IMR-90 (cell line): ENCODE results near the gene LMNTD2. TPM values are rescaled to one million over a fixed set of nuclear protein-coding genes. Genes with fewer than 3 reads are reported as not detected.
A peak's percentile ranks its signal among the peaks of the same experiment; 100 is the strongest.

Experiments
- ATAC-seq: fragments of 200-7000 bp; cut with Tn5 transposase; 2 replicates; pipeline ENCODE4 v1.9.1; 2020; ENCODE audit warnings: low read depth, mild to moderate bottlenecking, moderate library complexity
- BruUV-seq: library from RNA; stranded (reverse); fragments of 400-500 nt; replicated peaks from 2 replicates; lab custom pipeline; 2021; lab: Mats Ljungman, UMichigan
- CTCF ChIA-PET: fragments of 300-600 bp; formaldehyde crosslinking; extraction: SDS; loops from one replicate; lab custom pipeline; 2021; ENCODE audit warnings: antibody characterized with exemption; lab: Yijun Ruan, JAX
- POLR2A ChIA-PET: fragments of 300-600 bp; sonication (Branson Sonifier 250); formaldehyde crosslinking; loops from one replicate; lab custom pipeline; 2022; ENCODE audit warnings: antibody characterized with exemption; ENCODE audit not compliant: unreplicated experiment; lab: Charles Lee
- DNase-seq: peaks from one replicate; pipeline ENCODE4 v3.0.0; 2013
- H2AFZ ChIP-seq: replicated peaks from 2 replicates; pipeline ENCODE3; 2013; ENCODE audit warnings: low read length, mild to moderate bottlenecking; ENCODE audit not compliant: poor library complexity
- H2AK5ac ChIP-seq: 2 replicates; pipeline ENCODE4 v1.6.1; 2013; ENCODE audit warnings: low read depth, low read length, inconsistent platforms
- H2AK9ac ChIP-seq: replicated peaks from 2 replicates; pipeline ENCODE3; 2013; ENCODE audit warnings: mild to moderate bottlenecking, low read depth, low read length, moderate library complexity; ENCODE audit not compliant: poor library complexity
- H2BK120ac ChIP-seq: 2 replicates; pipeline ENCODE4 v1.6.1; 2013; ENCODE audit warnings: low read depth, low read length, inconsistent platforms
- H2BK15ac ChIP-seq: 3 replicates; pipeline ENCODE4 v1.6.1; 2013; ENCODE audit warnings: low read depth, low read length, inconsistent platforms
- H2BK20ac ChIP-seq: 2 replicates; pipeline ENCODE4 v1.6.1; 2013; ENCODE audit warnings: low read depth, mild to moderate bottlenecking, inconsistent platforms, low read length, moderate library complexity
- H2BK5ac ChIP-seq: 2 replicates; pipeline ENCODE4 v1.6.1; 2013; ENCODE audit warnings: mild to moderate bottlenecking, low read depth, low read length, inconsistent platforms; ENCODE audit not compliant: poor library complexity, severe bottlenecking
- H3K14ac ChIP-seq: replicated peaks from 2 replicates; pipeline ENCODE4 v1.6.1; 2013; ENCODE audit warnings: low read depth, low read length, inconsistent platforms
- H3K18ac ChIP-seq: 2 replicates; pipeline ENCODE4 v1.6.1; 2013; ENCODE audit warnings: low read depth, low read length, control low read depth
- H3K23ac ChIP-seq: 2 replicates; pipeline ENCODE4 v1.6.1; 2013; ENCODE audit warnings: low read depth, low read length, inconsistent platforms
- H3K27ac ChIP-seq: 2 replicates; pipeline ENCODE4 v1.5.1; 2013; ENCODE audit warnings: mild to moderate bottlenecking, control low read depth, low read length; ENCODE audit not compliant: insufficient read depth
- H3K27me3 ChIP-seq: 2 replicates; pipeline ENCODE4 v1.6.1; 2013; ENCODE audit warnings: low read length; ENCODE audit not compliant: control insufficient read depth, insufficient read depth
- H3K36me3 ChIP-seq: 2 replicates; pipeline ENCODE4 v1.6.1; 2013; ENCODE audit warnings: low read length, mixed read lengths; ENCODE audit not compliant: control insufficient read depth, insufficient read depth
- H3K4ac ChIP-seq: 2 replicates; pipeline ENCODE4 v1.6.1; 2013; ENCODE audit warnings: low read depth, low read length, inconsistent platforms
- H3K4me1 ChIP-seq: 2 replicates; pipeline ENCODE4 v1.6.1; 2013; ENCODE audit warnings: low read length, mixed read lengths; ENCODE audit not compliant: control insufficient read depth, insufficient read depth
- H3K4me2 ChIP-seq: 2 replicates; pipeline ENCODE4 v1.6.1; 2013; ENCODE audit warnings: low read depth, mild to moderate bottlenecking, control low read depth, low read length, moderate library complexity
- H3K4me3 ChIP-seq: 2 replicates; pipeline ENCODE4 v1.5.1; 2013; ENCODE audit warnings: low read depth, mild to moderate bottlenecking, control low read depth, low read length, moderate library complexity; ENCODE audit not compliant: insufficient read depth
- H3K56ac ChIP-seq: 2 replicates; pipeline ENCODE4 v1.6.1; 2013; ENCODE audit warnings: low read length, inconsistent platforms; ENCODE audit not compliant: insufficient read depth; ENCODE audit errors: extremely low read depth
- H3K79me1 ChIP-seq, 2 experiments: 2 replicates each; pipeline ENCODE4 v1.6.1; 2013; ENCODE audit warnings: low read length in 2 of 2, inconsistent platforms in 1 of 2, low read depth in 1 of 2
- H3K9ac ChIP-seq: 2 replicates; pipeline ENCODE4 v1.6.1; 2013; ENCODE audit warnings: low read depth, low read length, control low read depth
- H3K9me1 ChIP-seq: 2 replicates; pipeline ENCODE4 v1.6.1; 2013; ENCODE audit warnings: low read length, inconsistent platforms; ENCODE audit not compliant: insufficient read depth
- H3K9me3 ChIP-seq: 2 replicates; pipeline ENCODE4 v1.6.1; 2013; ENCODE audit warnings: low read length; ENCODE audit not compliant: control insufficient read depth, insufficient read depth
- H4K20me1 ChIP-seq: 2 replicates; pipeline ENCODE4 v1.6.1; 2013; ENCODE audit warnings: low read length, inconsistent platforms; ENCODE audit not compliant: insufficient read depth
- H4K5ac ChIP-seq: 2 replicates; pipeline ENCODE4 v1.6.1; 2013; ENCODE audit warnings: mild to moderate bottlenecking, low read depth, low read length, control low read depth
- H4K8ac ChIP-seq, 2 experiments: 2 replicates each; pipeline ENCODE4 v1.6.1; 2013; ENCODE audit warnings: low read depth in 2 of 2, low read length in 2 of 2, control low read depth in 1 of 2, inconsistent platforms in 1 of 2
- H4K91ac ChIP-seq: 2 replicates; pipeline ENCODE4 v1.6.1; 2013; ENCODE audit warnings: low read depth, low read length, inconsistent platforms; ENCODE audit not compliant: insufficient read depth
- BHLHE40 ChIP-seq: fragments of 150-350 bp; IDR thresholded peaks from 2 replicates; pipeline ENCODE4 v1.6.1; 2016; ENCODE audit warnings: mild to moderate bottlenecking, low read depth, low read length
- CTCF ChIP-seq: conservative IDR thresholded peaks from 2 replicates; pipeline ENCODE4 v1.5.1; 2012; ENCODE audit warnings: mild to moderate bottlenecking, low read depth, low read length, improper control_type of control experiment
- ELK1 ChIP-seq: fragments of 150-350 bp; IDR thresholded peaks from 2 replicates; pipeline ENCODE4 v1.6.1; 2016; ENCODE audit warnings: low read depth, mild to moderate bottlenecking, low read length, moderate library complexity, borderline replicate concordance
- FOS ChIP-seq: fragments of 150-350 bp; IDR thresholded peaks from 2 replicates; pipeline ENCODE4 v1.6.1; 2016; ENCODE audit warnings: low read depth, low read length
- MAFK ChIP-seq: IDR thresholded peaks from 2 replicates; pipeline ENCODE4 v1.6.1; 2012; ENCODE audit warnings: low read depth, low read length, improper control_type of control experiment
- MAZ ChIP-seq: IDR thresholded peaks from 2 replicates; pipeline ENCODE4 v1.6.1; 2012; ENCODE audit warnings: low read depth, mild to moderate bottlenecking, low read length, improper control_type of control experiment, moderate library complexity, borderline replicate concordance
- MXI1 ChIP-seq: IDR thresholded peaks from 2 replicates; pipeline ENCODE4 v1.6.1; 2012; ENCODE audit warnings: low read depth, mild to moderate bottlenecking, low read length, moderate library complexity, borderline replicate concordance
- RCOR1 ChIP-seq: IDR thresholded peaks from 2 replicates; pipeline ENCODE4 v1.6.1; 2012; ENCODE audit warnings: mild to moderate bottlenecking, low read length, improper control_type of control experiment; ENCODE audit not compliant: insufficient replicate concordance
- SMC3 ChIP-seq: fragments of 150-350 bp; IDR thresholded peaks from 2 replicates; pipeline ENCODE4 v1.6.1; 2016; ENCODE audit warnings: low read depth, mild to moderate bottlenecking, antibody characterized with exemption, low read length, moderate library complexity
- WGBS, 2 experiments: methylation state at CpG; one replicate each; pipeline versions ENCODE4 v1.1.5 to v1.1.7; 2013; ENCODE audit warnings: missing lambda C conversion rate in 2 of 2; ENCODE audit not compliant: insufficient read length in 1 of 2; ENCODE audit errors: extremely low coverage in 2 of 2; 5-methylcytosine and 5-hydroxymethylcytosine counted together
- dilution Hi-C: fragments of 300-500 bp; cut with HindIII; formaldehyde crosslinking; loops from one replicate; pipeline ENCODE4 v1.14.3; 2018; ENCODE audit warnings: low sequenced_read_pairs; ENCODE audit not compliant: unreplicated experiment
- in situ Hi-C: fragments of 300-500 bp; cut with MboI; formaldehyde crosslinking; loops from 3 replicates; pipeline ENCODE4 v1.14.3; 2019; ENCODE audit warnings: low sequenced_read_pairs, inconsistent platforms, mixed read lengths
- intact Hi-C: fragments of 100-400 bp; cut with micrococcal nuclease; formaldehyde crosslinking; loops from 2 replicates; pipeline ENCODE4 v1.10.0; 2022
- polyA plus RNA-seq, 3 experiments: library from polyadenylated mRNA; depleted of rRNA; stranded (reverse); fragments of >200 nt; gene quantifications; 2 replicates each; pipeline ENCODE4 v1.2.3, GENCODE V29; 2012; ENCODE audit warnings: low replicate concordance in 1 of 3
- total RNA-seq: library from RNA; depleted of rRNA; stranded (reverse); fragments of >200 nt; gene quantifications from 2 replicates; pipeline ENCODE4 v1.2.3, GENCODE V29; 2012

The LMNTD2 gene
- total and polyA plus RNA-seq, 2 of the 4 experiments (the other 2 are of a cell fraction), result 0.18 to 1.3 TPM

- TF ChIP-seq MAZ, result no peak
These were observed 4.5 kb downstream of the LMNTD2 start (continued) for GRCh38 chr11:555780-556661.

GRCh38 chr11:555227-555779 lies 5.2 kb downstream of the LMNTD2 start:
- Histone ChIP-seq H3K4ac (no peak overlapping the region), H2AK9ac (no peak overlapping the region), H2AFZ (peak overlapping the region; percentile 43), H4K91ac (no peak overlapping the region), H3K56ac (no peak overlapping the region), H2BK20ac (no peak overlapping the region), H3K23ac (no peak overlapping the region), H2BK5ac (no peak overlapping the region), H3K79me1 (no peaks in the 10 kb centered on the region; a peak in 1 of 4 replicates), H3K9me1 (no peaks in the 10 kb centered on the region), H3K9me3 (no peaks in the 10 kb centered on the region), H2BK15ac (no peak overlapping the region), H3K27ac (no peak overlapping the region), H3K4me1 (peaks cover 6% of the 10 kb centered on the region), H3K9ac (no peak overlapping the region), H4K5ac (no peak overlapping the region), H3K14ac (no peak overlapping the region), H2BK120ac (no peak overlapping the region), H4K20me1 (peaks cover 6% of the 10 kb centered on the region; the same call in 1 of the 2 replicates), H3K4me3 (no peak overlapping the region), H2AK5ac (no peak overlapping the region; the same call in 1 of the 2 replicates), H3K27me3 (peaks cover 57% of the 10 kb centered on the region), H3K4me2 (peak overlapping the region; percentile 79), H3K36me3 (peaks cover 2% of the 10 kb centered on the region; the same call in 1 of the 2 replicates), H3K18ac (no peak overlapping the region), H4K8ac (no peak overlapping the region)
- POLR2A ChIA-PET, result no interaction called here
- dilution Hi-C loops, result no loop called here
- CTCF ChIA-PET, result interaction anchor here (0.5 to 1.3 kb wide), 2 partner anchors 8 to 253 kb away, joined by 3 read pairs; no protein-coding TSS in a partner anchor
- BruUV-seq, result no TSS peak
- intact Hi-C loops, result loop anchor here (10.0 kb wide), 1 partner anchor 169 kb away; no protein-coding TSS in a partner anchor
- in situ Hi-C loops, result no loop called here
- ATAC-seq (no peak), DNase-seq (no peak)
- 0% methylated on average over 13 of the region's 57 CpGs; no CpG with 5 or more reads in 1 of the 2 experiments for WGBS, 2 experiments
- TF ChIP-seq ELK1 (no peak), FOS (no peak), RCOR1 (no peak), BHLHE40 (no peak), MAZ (no peak), SMC3 (no peak), MXI1 (no peak), CTCF (no peak), MAFK (no peak)
